GM21423 (cell line): ENCODE results near the gene MAN1A2.

Experiments used
- ATAC-seq: cut with Tn5 transposase; IDR thresholded peaks from one replicate; pipeline ENCODE4 v1.9.1; 2021; ENCODE audit warnings: mild to moderate bottlenecking, moderate library complexity; ENCODE audit not compliant: unreplicated experiment

MAN1A2 gene

GRCh38 chr1:117573386-117574023 lies 206.3 kb downstream of the MAN1A2 start:
- no peak for ATAC-seq

DNA sequence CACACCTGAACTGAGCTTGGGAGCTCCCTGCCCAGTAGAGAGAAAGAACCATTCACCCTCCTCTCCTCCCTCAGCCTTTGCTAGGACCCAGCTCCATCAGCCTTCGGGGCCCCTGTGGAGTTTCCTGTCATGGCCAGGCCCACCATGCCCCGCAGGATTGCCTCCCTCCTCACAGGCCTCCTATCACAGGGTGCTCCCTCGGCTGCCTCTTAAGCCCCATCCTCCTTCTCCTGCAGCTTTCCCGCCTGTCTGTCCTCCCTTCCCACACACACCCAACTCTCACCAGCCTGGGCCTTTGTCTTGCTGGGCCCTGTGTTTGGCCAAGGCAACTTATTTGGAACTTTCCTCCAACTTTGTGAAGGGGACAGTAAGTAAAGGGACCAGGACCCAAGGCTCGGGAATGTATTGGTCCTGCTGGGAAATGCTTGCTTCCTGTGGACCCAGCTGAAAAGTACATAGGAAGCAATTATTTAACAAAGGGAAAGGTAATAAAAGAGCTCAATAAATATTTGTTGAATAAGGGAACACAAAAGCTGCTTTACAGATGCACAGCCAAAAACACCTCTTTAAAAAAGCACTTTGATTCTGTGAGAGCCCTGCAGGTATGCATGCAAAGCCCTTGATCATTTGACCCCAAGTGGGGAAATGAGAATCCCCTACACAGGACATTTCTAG lies 207.0 kb downstream of the MAN1A2 start:
- ATAC-seq, result no peak

GRCh38 chr1:117575586-117576225 lies 208.5 kb downstream of the MAN1A2 start:
- ATAC-seq, result no peak

- ATAC-seq, result no peak
Measured at GRCh38 chr1:117576236-117576635, 209.0 kb downstream of the MAN1A2 start.

DNA sequence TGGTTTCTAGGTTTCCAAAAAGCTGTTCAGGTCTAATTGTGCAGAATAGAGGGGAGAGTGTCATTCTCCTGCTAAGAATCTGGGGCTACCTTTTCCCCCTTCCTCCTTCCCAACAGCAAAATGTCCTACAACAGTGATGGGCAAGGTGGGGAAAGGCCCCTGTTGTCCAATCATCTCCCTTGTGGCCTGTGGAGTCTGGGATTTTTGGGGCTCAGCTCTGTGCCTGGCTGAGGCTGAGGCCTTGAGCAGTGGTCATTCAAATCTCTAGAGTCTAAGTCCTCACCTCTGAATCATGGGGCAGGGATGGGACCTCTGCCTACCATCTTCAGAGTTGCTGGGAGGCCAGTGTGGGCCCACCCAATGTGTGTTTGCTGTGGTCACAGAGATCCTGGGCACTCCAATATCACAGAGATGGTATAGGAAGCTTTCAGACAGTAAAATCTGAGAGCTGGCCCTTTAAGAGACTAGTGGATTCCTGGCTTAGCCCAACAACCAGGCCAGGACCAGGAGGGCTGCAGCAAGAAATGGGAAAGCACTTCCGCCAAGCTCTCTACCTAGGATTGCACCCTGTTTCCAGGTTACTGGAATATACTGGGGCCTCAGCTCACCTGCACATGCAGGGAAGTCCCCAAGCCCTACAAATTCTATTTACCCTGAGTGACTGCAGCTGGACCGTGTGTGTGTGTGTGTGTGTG lies 210.1 kb downstream of the MAN1A2 start:
- ATAC-seq, result no peak

DNA sequence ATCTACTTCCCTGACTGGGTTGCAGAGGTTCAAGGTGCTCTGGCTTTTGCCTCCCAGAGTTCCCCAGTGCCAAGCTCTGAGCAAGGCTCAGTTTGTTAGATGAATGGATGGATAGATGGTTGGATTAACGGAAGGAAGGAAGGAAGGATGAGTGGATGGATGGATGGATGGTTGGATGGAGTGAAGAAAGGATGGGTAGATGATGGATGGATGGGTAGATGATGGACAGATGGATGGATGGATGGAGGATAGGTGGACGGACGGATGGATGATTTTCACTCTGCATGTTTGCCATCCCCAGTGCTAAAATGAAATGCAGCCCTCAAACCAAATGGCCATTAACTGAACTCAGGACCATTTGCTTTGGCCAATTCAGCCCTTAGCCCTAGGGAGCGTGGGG lies 211.2 kb downstream of the MAN1A2 start:
- ATAC-seq, result no peak
